GM21423 (cell line): ENCODE results near the gene P2RX4.
"Not testable (repeated sequence)": the region's sequence is repeated elsewhere in the genome, so short reads cannot be mapped to it uniquely, and the experiment has no call there.

Experiments used
- ATAC-seq: cut with Tn5 transposase; IDR thresholded peaks from one replicate; pipeline ENCODE4 v1.9.1; 2021; ENCODE audit warnings: mild to moderate bottlenecking, moderate library complexity; ENCODE audit not compliant: unreplicated experiment

Gene P2RX4, protein sequence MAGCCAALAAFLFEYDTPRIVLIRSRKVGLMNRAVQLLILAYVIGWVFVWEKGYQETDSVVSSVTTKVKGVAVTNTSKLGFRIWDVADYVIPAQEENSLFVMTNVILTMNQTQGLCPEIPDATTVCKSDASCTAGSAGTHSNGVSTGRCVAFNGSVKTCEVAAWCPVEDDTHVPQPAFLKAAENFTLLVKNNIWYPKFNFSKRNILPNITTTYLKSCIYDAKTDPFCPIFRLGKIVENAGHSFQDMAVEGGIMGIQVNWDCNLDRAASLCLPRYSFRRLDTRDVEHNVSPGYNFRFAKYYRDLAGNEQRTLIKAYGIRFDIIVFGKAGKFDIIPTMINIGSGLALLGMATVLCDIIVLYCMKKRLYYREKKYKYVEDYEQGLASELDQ

DNA sequence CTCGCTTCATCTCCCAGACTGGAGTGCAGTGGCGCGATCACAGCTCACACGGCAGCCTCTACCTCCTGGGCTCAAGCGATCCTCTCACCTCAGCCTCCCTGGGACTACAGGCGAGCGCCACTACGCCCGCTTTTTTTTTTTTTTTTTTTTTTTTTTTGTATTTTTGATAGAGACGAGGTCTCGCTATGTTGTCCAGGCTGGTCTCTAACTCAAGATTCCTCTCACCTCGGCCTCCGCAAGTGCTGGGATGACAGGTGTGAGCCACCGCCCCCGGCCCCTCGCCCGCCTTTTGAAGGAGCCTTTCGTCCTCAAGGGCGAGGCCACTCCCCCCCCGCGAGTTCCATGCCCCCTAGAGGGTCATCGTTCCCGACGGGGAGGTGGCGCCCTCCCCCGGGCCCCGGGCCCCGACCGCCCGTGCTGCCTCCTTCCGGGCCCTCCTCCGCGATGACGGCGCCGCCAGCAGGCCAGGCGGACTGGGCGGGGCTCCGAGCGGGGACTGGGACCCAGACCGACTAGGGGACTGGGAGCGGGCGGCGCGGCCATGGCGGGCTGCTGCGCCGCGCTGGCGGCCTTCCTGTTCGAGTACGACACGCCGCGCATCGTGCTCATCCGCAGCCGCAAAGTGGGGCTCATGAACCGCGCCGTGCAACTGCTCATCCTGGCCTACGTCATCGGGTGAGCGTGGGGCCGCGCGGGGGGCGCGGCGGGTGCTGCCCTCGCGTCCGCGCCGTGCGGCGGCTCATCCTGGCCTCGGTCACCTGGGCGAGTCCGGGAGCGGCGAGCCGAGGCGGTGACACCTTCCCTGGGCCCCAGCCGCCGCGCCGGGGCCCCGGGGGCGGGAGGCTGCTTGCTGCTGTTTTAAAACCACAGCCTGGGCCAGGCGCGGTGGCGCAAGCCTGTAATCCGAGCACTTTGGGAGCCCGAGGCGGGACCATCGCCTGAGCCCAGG lies at the start of gene P2RX4:
P2RX4 (plus strand) TSS at position 506 of the 949 bp plus-strand sequence; CDS start at position 542, 36 bp downstream.
- ATAC-seq, result peak; percentile 82

GRCh38 chr12:121162384-121162783 lies 47.5 kb upstream of the P2RX4 start:
- no peak for ATAC-seq

GRCh38 chr12:121162985-121163384 lies 46.9 kb upstream of the P2RX4 start:
- no peak for ATAC-seq

- ATAC-seq, result not testable (repeated sequence)
Measured at GRCh38 chr12:121164839-121165238, 45.1 kb upstream of the P2RX4 start.

DNA sequence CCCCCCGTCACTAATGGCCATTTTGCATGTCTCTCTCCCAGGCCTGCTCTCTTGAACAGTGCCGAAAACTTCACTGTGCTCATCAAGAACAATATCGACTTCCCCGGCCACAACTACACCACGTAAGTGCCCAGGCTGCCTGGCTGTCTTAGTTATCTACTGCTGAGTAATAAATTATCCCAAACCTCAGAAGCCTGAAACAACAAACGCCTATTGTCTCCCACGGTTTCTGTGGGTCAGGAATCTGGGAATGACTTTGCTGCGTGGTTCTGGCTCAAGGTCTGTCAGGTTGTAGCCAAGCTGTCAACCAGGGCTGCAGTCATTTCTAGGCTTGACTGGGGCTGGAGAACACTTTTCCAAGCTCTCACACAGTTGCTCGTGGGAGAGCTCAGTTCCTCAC lies 44.6 kb upstream of the P2RX4 start:
- ATAC-seq, result no peak

DNA sequence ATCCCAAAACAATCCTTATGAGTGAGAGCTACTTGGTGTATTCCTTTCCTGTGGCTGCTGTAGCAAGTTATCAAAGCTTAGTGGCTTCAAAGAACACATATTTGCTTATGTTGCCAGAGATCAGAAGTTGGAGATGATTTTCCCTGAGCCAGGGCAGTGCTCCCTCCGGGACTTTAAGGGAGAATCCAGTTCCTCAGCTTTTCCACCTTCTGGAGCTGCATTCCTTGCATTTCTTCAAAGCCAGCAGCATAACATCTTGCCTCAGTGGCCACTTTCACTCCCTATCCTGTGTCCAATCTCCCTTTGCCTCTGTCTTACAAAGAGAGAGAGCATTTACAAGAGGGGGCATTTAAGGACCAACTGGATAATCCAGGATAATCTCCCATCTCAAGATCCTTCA lies 43.6 kb upstream of the P2RX4 start:
- ATAC-seq, result no peak

DNA sequence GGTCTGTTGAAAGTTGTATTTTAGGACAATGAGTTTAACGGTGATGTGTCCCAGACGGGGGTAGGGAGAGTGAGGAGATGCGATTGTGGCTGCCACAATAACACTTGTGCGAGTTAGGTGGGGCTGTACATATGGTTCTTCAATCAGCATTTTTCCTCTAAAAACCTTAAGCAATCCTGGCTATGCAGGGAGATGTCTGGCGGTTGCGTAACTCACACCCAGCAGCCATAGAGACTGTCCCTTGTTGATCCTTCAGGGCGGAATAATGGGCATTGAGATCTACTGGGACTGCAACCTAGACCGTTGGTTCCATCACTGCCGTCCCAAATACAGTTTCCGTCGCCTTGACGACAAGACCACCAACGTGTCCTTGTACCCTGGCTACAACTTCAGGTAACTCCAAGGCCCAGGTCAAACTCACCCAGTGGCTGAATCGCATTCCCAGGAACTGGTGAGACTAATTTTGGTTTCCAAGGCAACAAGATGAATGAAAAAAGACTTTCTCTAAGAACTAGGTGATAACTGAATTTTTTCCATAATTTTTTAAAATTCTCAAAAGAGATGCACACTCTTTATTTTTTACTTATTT lies 42.6 kb upstream of the P2RX4 start:
- ATAC-seq, result no peak

- no peak for ATAC-seq
Measured at GRCh38 chr12:121167951-121168350, 42.0 kb upstream of the P2RX4 start.

DNA sequence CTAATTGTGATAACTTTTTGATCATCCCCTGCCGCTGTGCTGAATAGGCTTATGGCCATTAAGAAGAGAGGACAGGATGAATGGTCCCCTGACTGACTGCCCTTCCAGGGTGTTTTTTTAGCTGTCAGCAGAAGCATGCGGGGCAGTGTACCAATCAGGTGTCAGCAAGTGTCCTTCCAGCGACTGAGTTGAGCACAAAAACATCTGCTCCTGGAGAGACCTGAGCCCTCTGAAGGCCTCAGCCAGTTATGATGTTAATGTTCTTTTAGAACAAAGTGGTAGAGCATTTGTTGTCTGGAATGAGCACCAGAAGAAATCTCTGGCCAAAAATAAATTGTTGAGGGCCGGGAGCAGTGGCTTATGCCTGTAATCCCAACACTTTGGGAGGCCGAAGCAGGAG lies 39.8 kb upstream of the P2RX4 start:
- ATAC-seq, result no peak

- no peak for ATAC-seq
Measured at GRCh38 chr12:121170611-121171260, 39.2 kb upstream of the P2RX4 start.

DNA sequence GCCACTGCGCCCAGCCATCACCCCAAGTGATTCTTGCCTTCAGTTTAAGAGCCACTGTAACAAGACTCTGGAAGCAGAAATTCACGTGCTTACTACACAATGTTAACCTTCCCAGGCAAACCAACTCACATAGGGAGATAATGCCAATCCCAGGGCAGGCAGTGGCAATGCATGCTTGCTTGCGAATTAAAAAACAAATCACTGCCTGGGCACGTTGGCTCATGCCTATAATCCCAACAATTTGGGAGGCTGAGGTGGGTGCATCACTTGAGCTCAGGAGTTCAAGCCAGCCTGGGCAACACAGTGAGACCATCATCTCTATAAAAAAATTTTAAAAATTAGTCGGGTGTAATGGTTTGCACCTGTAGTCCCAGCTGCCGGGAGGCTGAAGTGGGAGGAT lies 37.8 kb upstream of the P2RX4 start:
- ATAC-seq, result no peak

- no peak for ATAC-seq
Measured at GRCh38 chr12:121175383-121176119, 34.4 kb upstream of the P2RX4 start.

DNA sequence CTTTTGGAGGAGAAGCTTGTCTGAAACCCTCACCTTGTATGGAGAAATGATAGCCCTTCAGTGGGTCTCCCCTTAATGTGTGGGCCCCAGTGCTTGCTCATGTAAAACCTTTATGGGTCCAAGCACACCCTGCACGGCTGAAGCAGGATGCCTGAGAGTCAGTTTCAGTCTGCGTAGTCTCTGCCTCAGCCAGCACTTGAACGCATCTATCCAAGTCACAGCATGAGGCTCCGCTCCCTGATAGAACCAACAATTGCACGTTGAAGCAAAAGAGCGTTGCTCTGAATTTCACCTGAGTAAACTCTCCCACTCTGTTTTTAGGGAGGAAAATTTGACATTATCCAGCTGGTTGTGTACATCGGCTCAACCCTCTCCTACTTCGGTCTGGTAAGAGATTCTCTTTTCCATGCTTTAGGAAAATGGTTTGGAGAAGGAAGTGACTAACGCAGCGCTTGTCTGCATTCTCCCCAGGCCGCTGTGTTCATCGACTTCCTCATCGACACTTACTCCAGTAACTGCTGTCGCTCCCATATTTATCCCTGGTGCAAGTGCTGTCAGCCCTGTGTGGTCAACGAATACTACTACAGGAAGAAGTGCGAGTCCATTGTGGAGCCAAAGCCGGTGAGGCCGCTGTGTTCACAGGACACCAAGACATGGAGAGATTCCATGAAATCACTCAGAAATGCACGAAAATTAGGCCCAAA lies 33.0 kb upstream of the P2RX4 start:
- no peak for ATAC-seq

GRCh38 chr12:121181181-121181580 lies 28.7 kb upstream of the P2RX4 start:
- ATAC-seq, result no peak

DNA sequence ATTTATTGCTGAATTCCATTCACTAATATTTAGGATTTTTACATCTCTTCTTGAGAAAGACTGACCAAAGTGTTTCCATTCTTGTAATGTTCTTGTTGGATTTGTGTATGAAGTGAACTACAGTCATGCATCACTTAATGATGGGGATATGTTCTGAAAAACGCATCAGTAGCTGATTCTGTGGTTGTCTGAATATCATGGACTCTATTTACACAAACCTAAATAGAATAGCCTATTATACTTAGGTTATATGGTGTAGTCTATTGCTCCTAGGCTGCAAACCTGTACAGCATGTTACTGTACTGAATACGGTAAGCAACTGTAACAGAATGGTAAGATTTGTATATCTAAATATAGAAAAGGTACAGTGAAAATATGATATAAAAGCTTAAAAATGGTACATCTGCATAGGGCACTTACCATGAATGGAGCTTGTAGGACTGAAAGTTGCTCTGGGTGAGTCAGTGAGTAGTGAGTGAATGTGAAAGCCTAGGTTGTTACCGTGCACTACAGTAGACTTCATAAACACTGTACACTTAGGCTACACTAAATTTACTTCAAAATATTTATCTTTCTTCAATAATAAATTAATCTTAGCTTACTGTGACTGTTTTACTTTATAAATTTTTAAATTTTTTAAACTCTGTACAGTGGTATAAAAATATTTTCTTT lies 27.6 kb upstream of the P2RX4 start:
- ATAC-seq, result no peak

DNA sequence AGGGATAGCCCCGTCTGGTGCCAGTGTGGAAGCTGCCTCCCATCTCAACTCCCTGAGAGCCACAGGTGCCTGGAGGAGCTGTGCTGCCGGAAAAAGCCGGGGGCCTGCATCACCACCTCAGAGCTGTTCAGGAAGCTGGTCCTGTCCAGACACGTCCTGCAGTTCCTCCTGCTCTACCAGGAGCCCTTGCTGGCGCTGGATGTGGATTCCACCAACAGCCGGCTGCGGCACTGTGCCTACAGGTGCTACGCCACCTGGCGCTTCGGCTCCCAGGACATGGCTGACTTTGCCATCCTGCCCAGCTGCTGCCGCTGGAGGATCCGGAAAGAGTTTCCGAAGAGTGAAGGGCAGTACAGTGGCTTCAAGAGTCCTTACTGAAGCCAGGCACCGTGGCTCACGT lies 25.5 kb upstream of the P2RX4 start:
- ATAC-seq, result no peak

GRCh38 chr12:121184984-121185889 lies 24.7 kb upstream of the P2RX4 start:
- ATAC-seq, result no peak

DNA sequence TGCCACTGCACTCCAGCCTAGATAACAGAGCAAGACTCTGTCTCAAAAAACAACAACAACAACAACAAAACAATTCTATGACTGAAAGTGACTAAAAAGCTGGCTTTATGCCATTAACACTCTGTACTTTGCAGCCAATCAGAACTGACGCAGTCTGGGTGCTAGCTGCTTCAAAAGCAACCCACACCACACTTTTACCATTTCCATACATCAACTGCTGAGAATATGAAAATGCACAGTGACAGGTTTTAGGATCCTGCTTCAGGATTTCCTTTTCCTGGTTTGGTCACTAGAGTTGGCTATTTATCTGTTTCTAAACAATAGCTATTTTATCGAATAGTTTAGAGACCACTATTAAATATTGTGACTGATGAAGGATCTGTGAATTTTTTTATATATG lies 23.1 kb upstream of the P2RX4 start:
- no peak for ATAC-seq
